Parathyroid adenoma (tissue), 2 donors: ENCODE results near the gene ARHGAP24.

ENCODE experiments used
- H2AFZ ChIP-seq: fragments of 300-600 bp; sonication (generic); one replicate; pipeline ENCODE4 v1.7.0; 2017; ENCODE audit warnings: antibody characterized with exemption, mild to moderate bottlenecking
- H3K27ac ChIP-seq: fragments of 300-600 bp; sonication (generic); one replicate; pipeline ENCODE4 v1.7.0; 2017
- H3K27me3 ChIP-seq: fragments of 300-600 bp; sonication (generic); one replicate; pipeline ENCODE4 v1.7.0; 2017; ENCODE audit warnings: low read length; ENCODE audit not compliant: control insufficient read depth, insufficient read depth
- H3K36me3 ChIP-seq: fragments of 300-600 bp; sonication (generic); one replicate; pipeline ENCODE4 v1.7.0; 2017; ENCODE audit warnings: low read length; ENCODE audit not compliant: control insufficient read depth, insufficient read depth
- H3K4me1 ChIP-seq: fragments of 300-600 bp; sonication (generic); one replicate; pipeline ENCODE4 v1.7.0; 2017; ENCODE audit warnings: control low read depth
- H3K4me2 ChIP-seq: fragments of 300-600 bp; sonication (generic); one replicate; pipeline ENCODE4 v1.7.0; 2017; ENCODE audit warnings: low read length
- H3K4me3 ChIP-seq: fragments of 300-600 bp; sonication (generic); one replicate; pipeline ENCODE4 v1.7.0; 2017; ENCODE audit warnings: low read depth, low read length
- H3K79me2 ChIP-seq: fragments of 300-600 bp; sonication (generic); one replicate; pipeline ENCODE4 v1.7.0; 2017; ENCODE audit warnings: control low read depth
- H3K9ac ChIP-seq: fragments of 300-600 bp; sonication (generic); one replicate; pipeline ENCODE4 v1.7.0; 2017; ENCODE audit warnings: mild to moderate bottlenecking
- H3K9me3 ChIP-seq: fragments of 300-600 bp; sonication (generic); one replicate; pipeline ENCODE4 v1.7.0; 2017; ENCODE audit warnings: low read length; ENCODE audit not compliant: control insufficient read depth
- CTCF ChIP-seq: fragments of 300-600 bp; sonication (generic); IDR thresholded peaks from one replicate; pipeline ENCODE4 v1.7.0; 2017; ENCODE audit warnings: antibody characterized with exemption, mild to moderate bottlenecking
- donor health status: primary hyperparathyroidism.

Gene ARHGAP24

DNA sequence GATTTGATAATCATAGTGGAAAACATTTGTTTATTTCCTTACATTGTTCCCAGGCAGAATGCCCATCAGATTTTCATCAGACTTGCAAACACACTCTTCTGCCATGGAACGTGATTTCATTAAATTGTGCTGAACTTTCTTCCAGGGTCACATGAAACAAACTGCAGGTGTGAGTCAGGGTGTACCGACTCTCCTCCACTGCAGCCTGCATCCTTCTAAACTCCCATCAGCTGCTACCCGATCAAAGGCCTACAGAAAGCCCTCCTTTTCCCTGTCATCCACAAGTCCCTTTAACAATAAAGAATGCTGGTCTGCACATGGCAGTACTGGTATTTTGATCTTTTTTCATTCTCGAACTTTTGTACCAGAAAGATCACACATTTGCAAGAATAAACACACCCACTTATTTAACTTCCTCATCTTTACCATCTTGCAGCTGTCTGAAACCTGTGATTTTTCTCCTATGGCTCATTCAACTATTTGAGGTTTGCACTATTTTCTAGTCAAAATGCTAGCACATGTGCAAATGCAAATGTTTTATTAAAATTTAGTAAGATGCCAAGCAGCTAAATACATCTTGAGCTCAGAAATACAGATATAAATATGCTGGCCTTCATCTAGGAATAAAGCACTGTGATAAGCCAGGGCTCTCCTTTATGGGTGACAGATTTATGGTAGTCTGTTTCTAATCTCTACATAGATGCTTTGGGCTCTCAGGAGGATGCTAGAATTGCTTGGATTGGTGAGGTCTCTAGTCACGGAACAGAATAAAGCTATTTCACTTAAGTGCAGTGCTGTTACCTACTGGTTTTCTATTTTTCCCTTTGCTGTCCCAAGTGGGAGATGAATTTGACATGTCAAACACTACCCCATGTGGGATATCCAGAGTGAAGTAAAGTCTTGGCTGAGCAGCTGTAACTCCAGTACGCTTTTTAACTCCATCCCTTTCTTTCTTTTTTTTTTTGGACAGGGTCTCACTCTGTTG, 25.8 kb upstream of the ARHGAP24 start:
- Histone ChIP-seq H3K9ac (no peak overlapping the region), H3K27me3 (no peaks in the 10 kb centered on the region)

DNA sequence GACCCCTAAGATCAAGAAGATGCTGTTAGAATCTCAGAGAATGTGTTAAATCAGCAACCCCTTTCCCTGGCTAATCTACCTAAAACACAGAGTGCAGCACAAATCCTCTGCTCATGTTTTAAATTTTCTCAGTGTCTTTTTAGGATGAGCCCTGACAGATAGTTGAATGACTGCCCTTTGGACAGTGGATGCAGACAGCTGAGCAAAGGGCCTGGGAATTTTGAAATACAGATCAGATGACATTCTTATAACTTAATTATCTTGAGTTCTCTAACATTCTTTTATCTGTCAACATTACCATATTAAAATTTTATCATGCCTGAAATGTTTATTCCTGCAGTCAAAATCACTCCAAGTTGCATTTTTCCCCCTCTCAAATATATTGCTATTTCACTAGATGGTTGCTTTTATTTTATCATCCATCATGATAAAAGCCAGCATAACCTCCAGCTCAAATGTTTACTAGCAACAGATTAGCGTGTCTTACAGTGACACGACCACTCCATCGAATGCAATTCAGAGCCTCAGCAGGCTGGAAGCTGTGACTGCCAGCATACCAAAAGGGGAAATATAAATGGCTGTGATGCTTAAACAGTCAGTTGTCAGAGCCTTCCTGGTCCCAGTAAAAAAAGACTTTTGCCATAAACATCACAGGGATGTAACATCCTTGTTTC, 22.8 kb upstream of the ARHGAP24 start:
- Histone ChIP-seq H3K9ac (no peak overlapping the region), H3K4me1 (no peaks in the 10 kb centered on the region), H2AFZ (no peak overlapping the region), H3K27ac (no peak overlapping the region), H3K4me3 (no peak overlapping the region), H3K9me3 (no peaks in the 10 kb centered on the region), H3K36me3 (no peaks in the 10 kb centered on the region), H3K79me2 (no peaks in the 10 kb centered on the region), H3K27me3 (no peaks in the 10 kb centered on the region), H3K4me2 (no peak overlapping the region)
- TF ChIP-seq CTCF, result no peak

More for the DNA sequence above, 25.8 kb upstream of the ARHGAP24 start:
- Histone ChIP-seq H2AFZ (no peak overlapping the region), H3K4me2 (no peak overlapping the region), H3K27ac (no peak overlapping the region), H3K79me2 (no peaks in the 10 kb centered on the region), H3K4me3 (no peak overlapping the region), H3K9me3 (no peaks in the 10 kb centered on the region), H3K36me3 (no peaks in the 10 kb centered on the region), H3K4me1 (no peaks in the 10 kb centered on the region)
- no peak for TF ChIP-seq CTCF

DNA sequence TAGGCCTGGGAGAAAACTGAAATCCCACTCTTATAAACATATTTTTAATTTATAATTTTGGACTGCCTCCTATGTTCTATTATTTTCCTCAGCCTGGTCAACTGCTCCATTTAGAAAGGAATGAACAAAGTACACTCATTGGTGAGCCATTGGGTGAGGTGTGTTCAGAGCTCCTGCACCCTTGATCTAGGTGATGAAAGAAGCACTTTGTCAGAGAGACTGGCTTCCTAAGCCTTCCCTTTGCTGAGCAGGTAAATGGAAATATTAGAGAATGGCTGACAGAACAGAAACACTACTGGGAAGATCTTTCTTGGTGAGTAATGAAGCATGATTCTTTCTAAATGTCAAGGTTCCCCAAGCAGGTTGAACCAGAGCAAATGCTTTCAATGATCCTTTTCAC, 19.0 kb upstream of the ARHGAP24 start:
- no peak overlapping the region for H3K27ac ChIP-seq
- no peak overlapping the region for H3K4me3 ChIP-seq
- H3K9ac ChIP-seq, result no peak overlapping the region
- H3K79me2 ChIP-seq, result no peaks in the 10 kb centered on the region
- no peak for TF ChIP-seq CTCF
- H3K9me3 ChIP-seq, result no peaks in the 10 kb centered on the region
- no peak overlapping the region for H3K4me2 ChIP-seq
- no peaks in the 10 kb centered on the region for H3K36me3 ChIP-seq
- H3K27me3 ChIP-seq, result no peaks in the 10 kb centered on the region
- no peak overlapping the region for H2AFZ ChIP-seq
- no peaks in the 10 kb centered on the region for H3K4me1 ChIP-seq

- Histone ChIP-seq H3K4me1 (no peaks in the 10 kb centered on the region), H3K79me2 (no peaks in the 10 kb centered on the region), H3K36me3 (no peaks in the 10 kb centered on the region), H3K4me2 (no peak overlapping the region), H3K27ac (no peak overlapping the region), H3K9ac (no peak overlapping the region), H2AFZ (no peak overlapping the region), H3K4me3 (no peak overlapping the region), H3K9me3 (no peaks in the 10 kb centered on the region), H3K27me3 (no peaks in the 10 kb centered on the region)
- TF ChIP-seq CTCF, result no peak
Measured at GRCh38 chr4:85457752-85458467, 17.0 kb upstream of the ARHGAP24 start.
